ENCODE data around the gene IREB2.

- TF ChIP-seq CTCF (IDR thresholded peaks at IDR 0.05) (no peak), POLR2A (IDR thresholded peaks at IDR 0.05) (no peak)
Observed at GRCh38 chr15:78398076-78398825, 39.8 kb upstream of the IREB2 start.
